Tibial nerve (tissue), 4 donors: Measurements from ENCODE around the gene PAFAH1B2. TPM values are rescaled to one million over a fixed set of nuclear protein-coding genes. Genes with fewer than 3 reads are reported as not detected.
A peak's percentile ranks its signal among the peaks of the same experiment; 100 is the strongest.
"Not testable (repeated sequence)": the region's sequence is repeated elsewhere in the genome, so short reads cannot be mapped to it uniquely, and the experiment has no call there.

Experiments
- DNase-seq, 2 donors: peaks; one replicate each; pipeline ENCODE4 v3.0.0-alpha.2; 2019; ENCODE audit warnings: low spot score in 2 of 2
- H3K27ac ChIP-seq, 4 donors: fragments of 200-600 bp; sonication (generic) in 3 of 4; one replicate each; pipeline ENCODE4 v1.5.1; 2017 to 2019; ENCODE audit warnings: mild to moderate bottlenecking in 1 of 4
- H3K27me3 ChIP-seq, 2 donors: fragments of 200-600 bp; sonication (generic) in 1 of 2; one replicate each; pipeline versions ENCODE4 v1.5.1 to v1.6.0; 2017 to 2019
- H3K36me3 ChIP-seq, 3 donors: fragments of 200-600 bp; sonication (generic); one replicate each; pipeline ENCODE4 v1.5.1; 2018 to 2019
- H3K4me1 ChIP-seq, 4 donors: fragments of 200-600 bp; sonication (generic) in 3 of 4; one replicate each; pipeline ENCODE4 v1.5.1; 2017 to 2019
- H3K4me3 ChIP-seq, 4 donors: fragments of 200-600 bp; sonication (generic) in 3 of 4; one replicate each; pipeline ENCODE4 v1.5.1; 2017 to 2019; ENCODE audit warnings: mild to moderate bottlenecking in 1 of 4, moderate library complexity in 1 of 4
- H3K9me3 ChIP-seq, 4 donors: fragments of 200-600 bp; sonication (generic) in 3 of 4; one replicate each; pipeline ENCODE4 v1.5.1; 2017 to 2019
- EP300 ChIP-seq, 2 donors: sonication (generic); formaldehyde crosslinking; IDR thresholded peaks; one replicate each; pipeline ENCODE4 v1.6.1; 2017; ENCODE audit warnings: antibody characterized with exemption in 2 of 2, mild to moderate bottlenecking in 1 of 2
- POLR2A ChIP-seq, 2 donors: fragments of 450-650 bp; IDR thresholded peaks; one replicate each; pipeline ENCODE4 v1.6.1; 2017; ENCODE audit warnings: antibody characterized with exemption in 2 of 2, mild to moderate bottlenecking in 2 of 2, moderate library complexity in 2 of 2
- WGBS, 2 donors: methylation state at CpG; one replicate each; pipeline ENCODE4 v1.1.5; 2018; 5-methylcytosine and 5-hydroxymethylcytosine counted together
- total RNA-seq, 4 donors: library from RNA; depleted of rRNA; stranded (reverse); fragments of >200 nt; gene quantifications; one replicate each; pipeline ENCODE4 v1.1.0, GENCODE V29; 2016
- TF ChIP-seq, protein P1 (sequence below), 5 experiments: fragments of 200-600 bp in 3 of 5; fragments of 450-650 bp in 2 of 5; sonication (generic) in 3 of 5; IDR thresholded peaks; one replicate each; pipeline ENCODE4 v1.5.1; 2016 to 2019; ENCODE audit warnings: antibody characterized with exemption in 5 of 5, mild to moderate bottlenecking in 3 of 5, moderate library complexity in 2 of 5

The PAFAH1B2 gene
- total RNA-seq, 4 donors from 2014 or later = 96.9 to 125 (median 109) TPM

DNA sequence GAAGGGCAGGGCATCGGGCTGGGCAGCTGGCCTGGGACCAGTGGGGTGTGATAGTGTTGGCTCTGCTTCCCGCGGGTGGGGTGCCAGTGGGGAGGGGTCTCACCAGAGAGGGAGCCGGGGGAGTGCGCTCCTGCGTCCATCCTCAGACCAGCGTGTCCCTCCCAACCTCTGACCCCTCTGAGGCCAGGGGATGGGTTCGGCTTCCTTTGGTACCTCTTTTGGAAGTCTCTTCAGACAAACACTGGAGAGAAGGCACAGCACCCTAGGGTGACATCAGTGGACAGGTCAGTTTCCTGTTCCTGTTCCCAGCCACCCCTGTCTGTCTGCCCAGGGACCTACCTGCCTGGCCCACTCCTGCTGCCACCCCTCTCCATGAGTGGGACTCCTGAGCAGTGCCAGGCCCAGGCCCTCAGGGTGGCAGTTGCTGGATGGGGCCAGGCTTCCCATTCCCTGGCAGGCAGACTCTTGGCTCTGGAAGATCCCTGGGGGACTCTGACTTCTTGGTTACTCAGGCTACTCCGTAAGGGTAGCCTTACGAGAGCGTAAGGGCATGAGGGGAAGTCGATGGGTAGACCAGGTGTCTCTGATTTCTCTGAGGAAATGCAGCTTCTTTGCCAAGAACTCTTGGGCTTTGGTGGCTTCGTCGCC, 57.7 kb downstream of the PAFAH1B2 start:
- H3K4me1 ChIP-seq = peaks cover 0 to 67% (median 17%) of the 10 kb centered on the region in 4 donors
- H3K4me3 ChIP-seq = peak overlapping the region; percentile 28 to 60 (median 56)
- TF ChIP-seq, protein P1, sequence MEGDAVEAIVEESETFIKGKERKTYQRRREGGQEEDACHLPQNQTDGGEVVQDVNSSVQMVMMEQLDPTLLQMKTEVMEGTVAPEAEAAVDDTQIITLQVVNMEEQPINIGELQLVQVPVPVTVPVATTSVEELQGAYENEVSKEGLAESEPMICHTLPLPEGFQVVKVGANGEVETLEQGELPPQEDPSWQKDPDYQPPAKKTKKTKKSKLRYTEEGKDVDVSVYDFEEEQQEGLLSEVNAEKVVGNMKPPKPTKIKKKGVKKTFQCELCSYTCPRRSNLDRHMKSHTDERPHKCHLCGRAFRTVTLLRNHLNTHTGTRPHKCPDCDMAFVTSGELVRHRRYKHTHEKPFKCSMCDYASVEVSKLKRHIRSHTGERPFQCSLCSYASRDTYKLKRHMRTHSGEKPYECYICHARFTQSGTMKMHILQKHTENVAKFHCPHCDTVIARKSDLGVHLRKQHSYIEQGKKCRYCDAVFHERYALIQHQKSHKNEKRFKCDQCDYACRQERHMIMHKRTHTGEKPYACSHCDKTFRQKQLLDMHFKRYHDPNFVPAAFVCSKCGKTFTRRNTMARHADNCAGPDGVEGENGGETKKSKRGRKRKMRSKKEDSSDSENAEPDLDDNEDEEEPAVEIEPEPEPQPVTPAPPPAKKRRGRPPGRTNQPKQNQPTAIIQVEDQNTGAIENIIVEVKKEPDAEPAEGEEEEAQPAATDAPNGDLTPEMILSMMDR (IDR thresholded peaks at IDR 0.05) = no peak
- TF ChIP-seq EP300 (IDR thresholded peaks at IDR 0.05) (no peak), POLR2A (IDR thresholded peaks at IDR 0.05) (no peak)
- no peaks in the 10 kb centered on the region for H3K27me3 ChIP-seq
- 47 to 52% methylated on average over 12 to 14 of the region's 14 CpGs for WGBS, 2 donors
- DNase-seq = no peak
- peaks cover 0 to 62% (median 0%) of the 10 kb centered on the region in 3 donors for H3K36me3 ChIP-seq
- peak overlapping the region; percentile 80 to 92 (median 88) for H3K27ac ChIP-seq
- no peaks in the 10 kb centered on the region for H3K9me3 ChIP-seq

DNA sequence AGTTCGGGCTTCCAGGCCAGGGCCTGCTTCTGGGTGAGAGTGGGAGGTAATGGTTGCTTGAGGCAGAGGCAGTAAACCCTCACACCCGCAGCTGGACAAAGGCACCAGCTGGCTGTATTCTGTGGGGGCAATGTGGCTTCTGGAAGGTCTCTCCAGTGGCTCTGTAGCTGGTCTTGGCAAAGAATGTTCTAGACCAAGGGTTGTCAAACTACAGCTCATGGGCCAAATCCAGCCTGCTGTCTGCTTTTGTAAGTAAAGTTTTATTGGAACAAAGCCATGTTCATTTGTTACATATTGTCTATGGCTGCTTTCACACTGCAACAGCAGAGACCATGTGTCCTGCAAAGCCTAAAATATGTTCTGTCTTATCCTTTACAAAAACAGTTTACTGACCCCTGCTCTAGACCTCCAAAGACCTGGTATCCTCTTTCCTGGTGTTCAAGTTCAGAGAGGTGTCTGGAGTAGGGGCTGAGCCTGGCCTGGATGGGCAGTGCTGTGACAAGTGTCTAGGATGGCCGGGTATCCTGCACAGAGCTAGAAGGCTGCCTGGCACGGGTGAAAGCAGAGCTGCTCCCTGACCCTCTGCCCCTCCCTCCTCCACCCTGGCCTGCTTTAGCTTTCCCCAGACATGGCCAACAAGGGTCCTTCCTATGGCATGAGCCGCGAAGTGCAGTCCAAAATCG, 58.4 kb downstream of the PAFAH1B2 start:
- peaks cover 0 to 56% (median 0%) of the 10 kb centered on the region in 3 donors for H3K36me3 ChIP-seq
- DNase-seq = no peak
- peak overlapping the region; percentile 28 to 60 (median 56) for H3K4me3 ChIP-seq
- H3K27ac ChIP-seq = peak overlapping the region; percentile 80 to 92 (median 88)
- 67 to 78% methylated on average over 7 of the region's 7 CpGs for WGBS, 2 donors
- no peaks in the 10 kb centered on the region for H3K27me3 ChIP-seq
- TF ChIP-seq EP300 (IDR thresholded peaks at IDR 0.05) = peak in 1 of 2 donors; percentile 8
- no peak for TF ChIP-seq POLR2A (IDR thresholded peaks at IDR 0.05)
- peaks cover 0 to 67% (median 17%) of the 10 kb centered on the region in 4 donors for H3K4me1 ChIP-seq
- no peaks in the 10 kb centered on the region for H3K9me3 ChIP-seq

DNA sequence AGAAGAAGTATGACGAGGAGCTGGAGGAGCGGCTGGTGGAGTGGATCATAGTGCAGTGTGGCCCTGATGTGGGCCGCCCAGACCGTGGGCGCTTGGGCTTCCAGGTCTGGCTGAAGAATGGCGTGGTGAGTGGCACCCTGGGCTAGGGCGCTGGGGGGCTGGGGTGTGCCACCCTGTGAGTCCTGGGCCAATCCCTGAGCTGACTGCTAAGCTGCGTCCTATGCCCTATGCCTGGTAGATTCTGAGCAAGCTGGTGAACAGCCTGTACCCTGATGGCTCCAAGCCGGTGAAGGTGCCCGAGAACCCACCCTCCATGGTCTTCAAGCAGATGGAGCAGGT, 59.0 kb downstream of the PAFAH1B2 start:
- Histone ChIP-seq H3K27ac (peak overlapping the region; percentile 80 to 92 (median 88)), H3K4me3 (peak overlapping the region in 3 of 4 donors; percentile 53 to 60 (median 58)), H3K27me3 (no peaks in the 10 kb centered on the region), H3K9me3 (no peaks in the 10 kb centered on the region), H3K36me3 (peaks cover 0 to 52% (median 0%) of the 10 kb centered on the region in 3 donors), H3K4me1 (peaks cover 0 to 62% (median 16%) of the 10 kb centered on the region in 4 donors)
- TF ChIP-seq POLR2A (IDR thresholded peaks at IDR 0.05) = no peak
- no peak for TF ChIP-seq EP300 (IDR thresholded peaks at IDR 0.05)
- TF ChIP-seq, protein P1 (IDR thresholded peaks at IDR 0.05) = no peak
- no peak for DNase-seq
- WGBS, 2 donors = 65 to 91% methylated on average over 10 of the region's 10 CpGs

DNA sequence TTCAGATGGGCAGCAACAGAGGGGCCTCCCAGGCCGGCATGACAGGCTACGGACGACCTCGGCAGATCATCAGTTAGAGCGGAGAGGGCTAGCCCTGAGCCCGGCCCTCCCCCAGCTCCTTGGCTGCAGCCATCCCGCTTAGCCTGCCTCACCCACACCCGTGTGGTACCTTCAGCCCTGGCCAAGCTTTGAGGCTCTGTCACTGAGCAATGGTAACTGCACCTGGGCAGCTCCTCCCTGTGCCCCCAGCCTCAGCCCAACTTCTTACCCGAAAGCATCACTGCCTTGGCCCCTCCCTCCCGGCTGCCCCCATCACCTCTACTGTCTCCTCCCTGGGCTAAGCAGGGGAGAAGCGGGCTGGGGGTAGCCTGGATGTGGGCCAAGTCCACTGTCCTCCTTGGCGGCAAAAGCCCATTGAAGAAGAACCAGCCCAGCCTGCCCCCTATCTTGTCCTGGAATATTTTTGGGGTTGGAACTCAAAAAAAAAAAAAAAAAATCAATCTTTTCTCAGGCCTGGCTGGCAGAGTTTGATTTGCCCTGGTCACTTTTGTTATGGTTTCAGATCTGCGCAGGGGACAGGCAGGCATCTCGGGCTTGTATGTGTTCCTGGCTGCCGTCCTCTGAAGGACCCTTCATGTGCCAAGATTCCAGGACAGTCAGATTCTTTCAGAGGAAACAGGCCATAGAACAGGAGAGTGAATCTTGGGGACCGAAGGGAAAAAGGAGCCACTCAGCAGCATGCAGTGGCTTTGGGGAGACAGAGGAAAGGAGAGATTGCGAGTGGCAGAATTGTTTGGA, 60.4 kb downstream of the PAFAH1B2 start:
- no peaks in the 10 kb centered on the region for H3K9me3 ChIP-seq
- no peak for DNase-seq
- WGBS, 2 donors = 59 to 62% methylated on average over 17 of the region's 17 CpGs
- peak overlapping the region in 2 of 4 donors; percentile 3 to 60 for H3K4me3 ChIP-seq
- no peak for TF ChIP-seq POLR2A (IDR thresholded peaks at IDR 0.05)
- TF ChIP-seq, protein P1 (IDR thresholded peaks at IDR 0.05) = no peak
- H3K27me3 ChIP-seq = no peaks in the 10 kb centered on the region
- H3K27ac ChIP-seq = peak overlapping the region; percentile 45 to 92 (median 84)
- H3K36me3 ChIP-seq = peaks cover 0 to 51% (median 0%) of the 10 kb centered on the region in 3 donors
- H3K4me1 ChIP-seq = peaks cover 0 to 47% (median 3%) of the 10 kb centered on the region in 4 donors

DNA sequence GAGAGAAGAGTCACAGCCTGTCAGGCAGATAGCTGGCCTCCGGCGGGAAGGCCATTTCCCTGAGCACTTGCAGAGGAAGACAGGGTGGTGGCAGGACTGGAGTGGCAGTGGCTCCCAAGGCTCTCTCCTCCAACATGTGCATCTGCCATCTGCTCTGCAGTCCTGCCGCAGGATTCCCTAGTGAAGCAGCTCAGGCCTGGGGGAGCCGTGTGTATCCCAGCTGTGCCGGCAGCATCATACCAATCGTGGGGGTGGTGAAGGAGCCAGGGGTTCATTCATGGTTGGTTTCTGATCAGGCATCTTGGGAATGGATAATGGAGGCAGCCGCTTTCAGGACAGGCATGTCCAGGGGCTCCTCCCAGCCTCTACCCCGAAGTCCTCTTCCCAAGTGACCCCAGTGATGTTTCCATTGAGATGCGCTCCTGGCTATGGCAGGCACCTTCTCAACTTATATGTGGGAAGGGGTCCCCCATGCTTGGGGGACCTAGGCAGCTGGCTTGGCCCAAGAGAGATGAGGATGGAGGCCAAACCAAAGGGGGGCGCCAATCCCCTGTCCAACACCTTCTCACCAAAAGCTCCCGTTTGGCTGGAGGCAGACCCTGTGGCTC, 61.2 kb downstream of the PAFAH1B2 start:
- H3K4me1 ChIP-seq = peaks cover 0 to 44% (median 3%) of the 10 kb centered on the region in 4 donors
- H3K27me3 ChIP-seq = no peaks in the 10 kb centered on the region
- no peaks in the 10 kb centered on the region for H3K9me3 ChIP-seq
- peaks cover 0 to 56% (median 0%) of the 10 kb centered on the region in 3 donors for H3K36me3 ChIP-seq
- H3K4me3 ChIP-seq = no peak overlapping the region
- TF ChIP-seq POLR2A (IDR thresholded peaks at IDR 0.05) (no peak), EP300 (IDR thresholded peaks at IDR 0.05) (peak in 1 of 2 donors; percentile 14)
- 76 to 86% methylated on average over 9 to 10 of the region's 11 CpGs for WGBS, 2 donors
- H3K27ac ChIP-seq = peak overlapping the region in 2 of 4 donors; percentile 89 to 92
- no peak for DNase-seq

DNA sequence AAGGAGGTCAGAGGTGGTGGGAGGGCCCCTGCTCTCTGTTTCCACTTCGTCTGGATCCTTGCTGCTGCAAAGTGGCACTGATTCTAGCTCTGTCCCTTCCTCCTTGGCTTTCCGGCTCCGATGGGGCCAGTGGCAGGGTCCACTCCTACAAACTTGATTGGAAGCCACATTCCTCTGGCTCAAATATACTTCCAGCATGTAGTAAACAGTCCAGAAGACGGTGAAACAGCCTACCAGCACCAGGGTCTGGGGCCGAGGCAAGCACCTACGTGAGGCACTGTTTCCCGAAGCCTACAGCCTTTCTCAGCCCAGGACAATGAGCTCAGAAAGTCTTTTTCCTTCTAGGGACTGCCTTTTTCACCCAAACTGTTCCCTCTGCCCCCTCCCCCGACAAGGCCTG, 62.0 kb downstream of the PAFAH1B2 start:
- Histone ChIP-seq H3K4me1 (peaks cover 0 to 38% (median 3%) of the 10 kb centered on the region in 4 donors), H3K27ac (peak overlapping the region in 1 of 4 donors; percentile 47), H3K36me3 (peaks cover 0 to 59% (median 0%) of the 10 kb centered on the region in 3 donors)
- 65% methylated on average over 5 to 7 of the region's 8 CpGs for WGBS, 2 donors
- DNase-seq, H3K27me3 ChIP-seq, H3K4me3 ChIP-seq, H3K9me3 ChIP-seq: not testable (repeated sequence)

DNA sequence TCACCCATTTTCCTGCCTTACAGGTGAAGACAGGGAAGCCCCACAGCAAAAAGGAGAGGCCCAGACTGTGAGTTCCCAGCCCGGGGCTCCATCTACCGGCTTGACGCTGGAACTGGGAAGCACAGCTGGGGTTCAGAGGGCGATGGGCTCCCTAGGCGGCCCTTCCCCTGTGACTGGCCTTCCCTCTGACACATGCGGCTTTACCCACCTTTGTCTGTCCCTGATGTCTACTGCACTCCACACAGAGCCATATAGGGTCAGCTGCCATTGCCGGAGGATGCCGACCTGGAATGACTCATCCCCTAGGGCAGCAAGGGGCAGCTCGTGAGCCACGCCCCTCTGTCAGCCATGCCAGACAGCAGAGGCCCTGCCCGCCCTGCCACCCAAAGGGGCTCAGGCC, 62.8 kb downstream of the PAFAH1B2 start:
- H3K27me3 ChIP-seq, DNase-seq, H3K9me3 ChIP-seq, H3K27ac ChIP-seq, H3K4me3 ChIP-seq: not testable (repeated sequence)
- no CpG with 5 or more reads among the region's 11 CpGs for WGBS, 2 donors
- peaks cover 0 to 63% (median 0%) of the 10 kb centered on the region in 3 donors for H3K36me3 ChIP-seq
- H3K4me1 ChIP-seq = peaks cover 0 to 30% (median 3%) of the 10 kb centered on the region in 4 donors

DNA sequence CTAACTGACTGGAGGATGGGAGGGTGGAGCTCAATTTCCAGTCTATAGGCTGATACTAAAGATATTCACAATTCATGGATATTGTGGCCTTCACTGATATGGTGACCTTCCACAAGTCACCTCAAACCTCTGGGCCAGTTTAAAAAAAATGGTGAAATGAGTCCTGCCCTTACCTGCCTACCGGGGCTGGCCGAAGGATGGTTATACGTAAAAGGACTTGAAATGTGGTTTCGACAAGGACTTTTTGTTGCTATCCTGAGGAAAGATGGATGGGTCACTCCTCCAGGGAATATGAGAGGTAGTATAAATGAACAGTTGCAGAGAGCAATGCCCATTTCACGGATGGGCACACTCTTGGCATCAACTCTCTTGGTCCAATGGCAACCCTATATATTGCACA, 63.4 kb downstream of the PAFAH1B2 start:
- H3K27me3 ChIP-seq, H3K27ac ChIP-seq, H3K9me3 ChIP-seq, H3K4me3 ChIP-seq, DNase-seq: not testable (repeated sequence)
- peaks cover 0 to 58% (median 0%) of the 10 kb centered on the region in 3 donors for H3K36me3 ChIP-seq
- peaks cover 0 to 24% (median 1%) of the 10 kb centered on the region in 4 donors for H3K4me1 ChIP-seq
- 88 to 90% methylated on average over 5 of the region's 5 CpGs for WGBS, 2 donors
